Mucosa of descending colon (tissue), 3 donors: Measurements from ENCODE around the gene PIH1D1. TPM values are rescaled to one million over a fixed set of nuclear protein-coding genes. Genes with fewer than 3 reads are reported as not detected.

Source experiments
- ATAC-seq: fragments of 200-7000 bp; cut with Tn5 transposase; one replicate; pipeline ENCODE4 v1.9.1; 2020; ENCODE audit warnings: mild to moderate bottlenecking, moderate library complexity
- DNase-seq, 3 donors: peaks; one replicate each; pipeline ENCODE4 v3.0.0-alpha.2; 2020
- H3K36me3 ChIP-seq: fragments of 200-600 bp; one replicate; pipeline ENCODE4 v1.8.0; 2021; ENCODE audit warnings: low read depth, mild to moderate bottlenecking
- H3K4me1 ChIP-seq: fragments of 200-600 bp; one replicate; pipeline ENCODE4 v1.8.0; 2021; ENCODE audit warnings: low read depth, mild to moderate bottlenecking
- H3K4me3 ChIP-seq: fragments of 200-600 bp; one replicate; pipeline ENCODE4 v1.8.0; 2021; ENCODE audit warnings: mild to moderate bottlenecking
- H3K9me3 ChIP-seq: fragments of 200-600 bp; one replicate; pipeline ENCODE4 v1.8.0; 2021; ENCODE audit warnings: mild to moderate bottlenecking
- intact Hi-C, 2 donors: fragments of 100-400 bp; cut with DNase I in 1 of 2; cut with micrococcal nuclease in 1 of 2; formaldehyde crosslinking; loops; one replicate each; pipeline versions ENCODE4 v1.11.0 to v1.11.1; 2022; cut with DNase I, micrococcal nuclease
- total RNA-seq, 3 donors: library from RNA; stranded (reverse); fragmentation: NEBNext Ultra II Directional in 2 of 3; extraction: Animal tissue kit (Norgen Biotek cat#: 25700) in 2 of 3; gene quantifications; one replicate each; pipeline versions ENCODE4 v1.2.1 to v1.2.4, GENCODE V29; 2021 to 2023
- TF ChIP-seq, protein P1 (sequence below): fragments of 200-600 bp; IDR thresholded peaks from one replicate; pipeline ENCODE4 v1.8.0; 2022; ENCODE audit warnings: antibody characterized with exemption, mild to moderate bottlenecking
- donor health status: DM: no; HTN: no; CAD: no; lungs with moderate emphysema.
- donor health status: DM: no; HTN: no; CAD: no.
- donor health status: DM: no; HTN: yes; CAD: no.

PIH1D1 gene
- total RNA-seq, 3 donors from 2014 or later, result 65.2 to 78.7 (median 76.6) TPM

DNA sequence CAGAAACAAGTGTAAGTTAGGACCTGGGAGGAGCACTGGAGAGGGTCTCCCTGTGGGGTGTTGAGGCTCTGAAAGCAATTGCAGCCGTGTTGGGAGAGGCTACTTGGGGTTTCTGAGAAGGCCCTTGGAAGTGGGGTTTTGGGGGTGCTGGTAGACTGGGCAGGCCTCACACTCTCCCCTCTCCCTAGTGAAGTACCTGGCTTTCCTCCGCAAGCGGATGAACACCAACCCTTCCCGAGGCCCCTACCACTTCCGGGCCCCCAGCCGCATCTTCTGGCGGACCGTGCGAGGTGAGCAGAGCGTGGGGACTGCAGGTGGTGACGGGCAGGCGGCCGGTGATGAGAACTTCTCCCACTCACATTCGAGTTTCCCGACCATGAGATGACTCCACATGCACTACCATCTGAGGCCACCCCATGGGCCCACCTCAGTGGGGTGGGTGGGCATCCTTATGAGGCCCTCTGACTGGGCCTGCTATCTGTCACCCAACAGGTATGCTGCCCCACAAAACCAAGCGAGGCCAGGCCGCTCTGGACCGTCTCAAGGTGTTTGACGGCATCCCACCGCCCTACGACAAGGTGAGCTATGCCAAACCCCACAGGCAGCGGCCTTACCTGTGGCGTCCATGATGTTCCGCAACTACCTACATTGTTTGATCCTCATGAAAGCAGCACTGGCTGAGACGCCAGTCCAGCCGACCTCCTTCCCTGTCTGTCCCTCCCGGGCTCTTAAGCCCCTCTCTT, 38.8 kb upstream of the PIH1D1 start:
- ATAC-seq, result no peak
- no peak overlapping the region for H3K4me3 ChIP-seq
- intact Hi-C loops, result no loop called here
- H3K9me3 ChIP-seq, result no peaks in the 10 kb centered on the region
- peaks cover 15% of the 10 kb centered on the region for H3K36me3 ChIP-seq
- peaks cover 26% of the 10 kb centered on the region for H3K4me1 ChIP-seq
- TF ChIP-seq, protein P1, sequence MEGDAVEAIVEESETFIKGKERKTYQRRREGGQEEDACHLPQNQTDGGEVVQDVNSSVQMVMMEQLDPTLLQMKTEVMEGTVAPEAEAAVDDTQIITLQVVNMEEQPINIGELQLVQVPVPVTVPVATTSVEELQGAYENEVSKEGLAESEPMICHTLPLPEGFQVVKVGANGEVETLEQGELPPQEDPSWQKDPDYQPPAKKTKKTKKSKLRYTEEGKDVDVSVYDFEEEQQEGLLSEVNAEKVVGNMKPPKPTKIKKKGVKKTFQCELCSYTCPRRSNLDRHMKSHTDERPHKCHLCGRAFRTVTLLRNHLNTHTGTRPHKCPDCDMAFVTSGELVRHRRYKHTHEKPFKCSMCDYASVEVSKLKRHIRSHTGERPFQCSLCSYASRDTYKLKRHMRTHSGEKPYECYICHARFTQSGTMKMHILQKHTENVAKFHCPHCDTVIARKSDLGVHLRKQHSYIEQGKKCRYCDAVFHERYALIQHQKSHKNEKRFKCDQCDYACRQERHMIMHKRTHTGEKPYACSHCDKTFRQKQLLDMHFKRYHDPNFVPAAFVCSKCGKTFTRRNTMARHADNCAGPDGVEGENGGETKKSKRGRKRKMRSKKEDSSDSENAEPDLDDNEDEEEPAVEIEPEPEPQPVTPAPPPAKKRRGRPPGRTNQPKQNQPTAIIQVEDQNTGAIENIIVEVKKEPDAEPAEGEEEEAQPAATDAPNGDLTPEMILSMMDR, result no peak
- no peak for DNase-seq

DNA sequence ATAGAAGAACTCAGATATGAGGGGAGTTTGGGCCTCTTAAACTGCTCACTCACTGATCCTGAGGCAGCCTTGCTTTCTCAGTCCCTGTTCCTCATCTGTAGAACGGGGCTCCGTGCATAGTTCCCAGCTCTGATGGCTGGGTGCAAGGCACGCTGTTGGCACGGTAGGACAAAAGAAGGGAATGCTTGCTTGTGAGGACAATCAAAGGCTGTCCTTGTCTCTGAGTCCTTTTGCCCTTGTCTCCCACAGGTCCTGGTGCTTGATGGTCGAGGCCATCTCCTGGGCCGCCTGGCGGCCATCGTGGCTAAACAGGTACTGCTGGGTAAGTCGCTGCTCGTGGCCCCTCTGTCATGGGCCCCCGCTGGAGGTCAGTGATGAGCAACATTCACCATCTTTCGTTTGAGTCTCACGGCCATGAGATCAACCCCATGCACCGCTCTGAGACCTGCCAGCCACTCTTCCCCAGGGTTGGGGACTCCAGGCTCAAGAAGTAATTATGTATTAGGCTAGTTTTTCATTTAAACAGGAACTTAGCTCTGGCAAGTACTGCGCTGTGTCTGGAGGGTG, 38.1 kb upstream of the PIH1D1 start:
- Histone ChIP-seq H3K9me3 (no peaks in the 10 kb centered on the region), H3K36me3 (peaks cover 15% of the 10 kb centered on the region), H3K4me3 (no peak overlapping the region), H3K4me1 (peaks cover 21% of the 10 kb centered on the region)
- DNase-seq (no peak), ATAC-seq (no peak)
- TF ChIP-seq, protein P1, result no peak
- intact Hi-C loops, result no loop called here

DNA sequence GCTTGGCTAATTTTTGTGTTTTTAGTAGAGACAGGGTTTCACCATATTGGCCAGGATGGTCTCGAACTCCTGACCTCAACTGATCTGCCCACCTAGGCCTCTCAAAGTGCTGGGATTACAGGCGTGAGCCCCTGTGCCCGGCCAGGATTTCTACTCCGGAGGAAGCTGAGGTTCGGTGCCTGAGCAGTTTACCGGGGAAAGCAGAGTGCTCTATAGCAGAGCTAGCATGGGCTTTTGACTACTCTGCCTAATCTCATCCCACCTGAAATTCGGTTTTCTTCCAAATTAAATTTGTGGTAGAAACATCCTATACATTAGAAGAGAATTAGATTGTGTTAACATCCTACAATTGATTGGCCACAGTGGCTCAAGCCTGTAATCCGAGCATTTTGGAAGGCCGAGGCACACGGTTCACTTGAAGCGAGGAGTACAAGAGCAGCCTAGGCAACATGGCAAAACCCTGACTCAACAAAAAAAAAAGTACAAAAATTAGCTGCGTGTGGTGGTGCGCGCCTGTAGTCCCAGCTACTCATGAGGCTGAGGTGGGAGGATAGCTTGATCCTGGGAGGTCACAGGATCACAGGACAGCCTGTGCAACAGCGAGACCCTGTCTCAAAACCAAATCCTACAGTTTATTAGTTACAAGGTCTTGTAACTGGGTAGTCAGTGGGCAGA, 37.4 kb upstream of the PIH1D1 start:
- H3K9me3 ChIP-seq, result no peaks in the 10 kb centered on the region
- intact Hi-C loops, result no loop called here
- TF ChIP-seq, protein P1, result no peak
- DNase-seq (no peak), ATAC-seq (no peak)
- peaks cover 21% of the 10 kb centered on the region for H3K4me1 ChIP-seq
- peak overlapping the region; percentile 88 for H3K4me3 ChIP-seq
- H3K36me3 ChIP-seq, result peaks cover 15% of the 10 kb centered on the region

DNA sequence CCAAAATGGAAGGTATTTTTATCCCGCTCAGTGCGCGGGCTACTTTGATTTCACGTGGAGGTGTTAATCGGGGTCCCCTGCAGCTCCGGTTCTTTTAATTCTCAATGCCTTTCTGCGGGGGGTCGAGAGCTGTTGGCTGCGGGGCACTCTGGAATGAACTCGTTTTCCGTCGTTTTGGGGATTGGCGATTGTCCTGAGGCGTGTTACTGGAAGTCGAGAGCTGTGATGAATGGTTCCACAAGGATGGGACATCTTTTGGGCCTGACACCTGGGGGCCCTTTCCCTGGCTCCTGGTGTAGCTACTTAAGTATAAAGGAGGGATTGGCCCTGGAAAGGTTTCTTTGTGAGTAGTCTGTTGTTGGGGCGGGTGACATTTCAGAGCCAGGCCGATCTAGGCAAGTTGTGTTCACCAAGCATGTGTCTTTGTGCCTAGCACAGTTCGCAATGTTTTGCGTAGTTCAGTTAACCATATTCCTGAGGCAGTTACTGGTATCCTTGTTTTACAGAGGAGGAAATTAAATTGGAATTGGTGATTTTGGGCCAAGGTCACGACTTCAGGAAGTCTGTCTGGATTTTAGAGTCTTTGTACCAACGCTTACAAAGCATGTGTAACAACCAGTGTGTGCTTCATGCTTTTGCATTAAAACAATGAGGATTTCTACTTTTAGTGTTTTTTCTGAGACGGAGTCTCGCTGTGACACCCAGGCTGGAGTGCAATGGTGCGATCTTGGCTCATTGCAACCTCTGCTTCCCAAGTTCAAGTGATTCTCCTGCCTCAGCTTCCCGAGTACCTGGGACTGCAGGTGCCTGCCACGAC, 36.6 kb upstream of the PIH1D1 start:
- peaks cover 15% of the 10 kb centered on the region for H3K36me3 ChIP-seq
- no peaks in the 10 kb centered on the region for H3K9me3 ChIP-seq
- DNase-seq, result no peak
- no peak for ATAC-seq
- intact Hi-C loops, result no loop called here
- peaks cover 21% of the 10 kb centered on the region for H3K4me1 ChIP-seq
- peak overlapping the region; percentile 88 for H3K4me3 ChIP-seq
- TF ChIP-seq, protein P1, result no peak

DNA sequence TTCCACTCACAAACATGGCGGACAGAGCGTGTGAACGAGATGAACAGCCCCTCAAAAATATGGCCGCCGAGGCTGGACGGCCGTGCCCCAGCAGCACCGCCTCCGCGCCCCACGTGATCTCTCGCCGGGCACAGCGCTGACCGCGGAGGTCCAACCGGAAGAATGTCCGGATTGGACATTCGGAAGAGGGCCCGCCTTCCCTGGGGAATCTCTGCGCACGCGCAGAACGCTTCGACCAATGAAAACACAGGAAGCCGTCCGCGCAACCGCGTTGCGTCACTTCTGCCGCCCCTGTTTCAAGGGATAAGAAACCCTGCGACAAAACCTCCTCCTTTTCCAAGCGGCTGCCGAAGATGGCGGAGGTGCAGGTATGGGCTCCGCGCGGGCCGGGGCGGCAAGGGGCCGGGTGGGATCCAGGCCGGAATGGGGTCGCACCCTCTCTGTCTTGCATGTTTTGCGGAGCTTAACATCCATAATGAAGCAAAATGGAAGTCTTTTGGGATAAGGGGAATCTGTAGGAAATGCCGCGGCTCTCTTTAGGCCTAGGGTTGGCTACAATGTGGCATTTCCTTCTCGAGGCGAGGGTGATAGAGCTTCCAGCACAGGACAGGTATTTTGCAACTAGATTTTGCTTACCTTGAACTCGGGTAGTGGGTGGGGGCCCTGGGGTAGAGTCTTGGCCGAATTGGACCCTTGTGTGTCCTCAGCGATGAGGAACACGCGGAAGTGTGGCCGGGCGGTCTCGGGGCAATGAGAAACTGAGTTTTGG, 35.8 kb upstream of the PIH1D1 start, which contains the start of gene RPL13A:
TSS of gene RPL13A (plus strand) at position 332 of the 769 bp plus-strand sequence. CDS start at position 354, 22 bp downstream.
- Histone ChIP-seq H3K4me3 (peak within 1 kb of the TSS; percentile 88), H3K9me3 (no peaks in the 10 kb centered on the region), H3K36me3 (peaks cover 15% of the 10 kb centered on the region), H3K4me1 (peaks cover 21% of the 10 kb centered on the region)
- intact Hi-C loops, result no loop called here
- TF ChIP-seq, protein P1, result peak; percentile 13
- ATAC-seq (peak; percentile 96), DNase-seq (peak; percentile 99 to 100 (median 100))
